OCI-LY1 (cell line): ENCODE measurements around the gene OXT.
A peak's percentile ranks its signal among the peaks of the same experiment; 100 is the strongest.

ENCODE experiments used
- H2AFZ ChIP-seq: fragments of 200-600 bp; sonication (generic), shearing (Covaris generic); 2 replicates; pipeline ENCODE4 v1.6.0; 2014; ENCODE audit warnings: antibody characterized with exemption, mild to moderate bottlenecking, low read length
- H3F3A ChIP-seq: fragments of 200-600 bp; sonication (generic), shearing (Covaris generic); 2 replicates; pipeline ENCODE4 v1.6.0; 2014; ENCODE audit warnings: mild to moderate bottlenecking, antibody characterized with exemption, low read length, moderate library complexity; ENCODE audit not compliant: insufficient read depth
- H3K27ac ChIP-seq: fragments of 200-600 bp; sonication (generic); 2 replicates; pipeline ENCODE4 v1.5.1; 2014; ENCODE audit warnings: low read length, mixed run types, mild to moderate bottlenecking, low read depth; ENCODE audit not compliant: poor library complexity, severe bottlenecking
- H3K27me3 ChIP-seq: fragments of 200-600 bp; sonication (generic); 2 replicates; pipeline ENCODE4 v1.6.0; 2014; ENCODE audit warnings: antibody characterized with exemption, mild to moderate bottlenecking, low read length, moderate library complexity; ENCODE audit not compliant: insufficient read depth
- H3K36me3 ChIP-seq: fragments of 200-600 bp; sonication (generic); 2 replicates; pipeline ENCODE4 v1.6.1; 2014; ENCODE audit warnings: mild to moderate bottlenecking, antibody characterized with exemption, low read length, moderate library complexity, mixed read lengths; ENCODE audit not compliant: insufficient read depth
- H3K4me1 ChIP-seq: fragments of 200-600 bp; sonication (generic); 2 replicates; pipeline ENCODE4 v1.5.1; 2014; ENCODE audit warnings: mild to moderate bottlenecking, low read length, moderate library complexity; ENCODE audit not compliant: insufficient read depth, severe bottlenecking
- H3K4me2 ChIP-seq: fragments of 200-600 bp; sonication (generic), shearing (Covaris generic); 2 replicates; pipeline ENCODE4 v1.6.1; 2014; ENCODE audit warnings: low read length
- H3K4me3 ChIP-seq: fragments of 200-600 bp; sonication (generic); 2 replicates; pipeline ENCODE4 v1.5.1; 2014; ENCODE audit warnings: low read length, low read depth, mild to moderate bottlenecking, mixed read lengths; ENCODE audit not compliant: poor library complexity, severe bottlenecking
- H3K79me2 ChIP-seq: fragments of 200-600 bp; shearing (Covaris generic); 2 replicates; pipeline ENCODE4 v1.6.1; 2016; ENCODE audit warnings: mixed run types, low read length, mixed read lengths; ENCODE audit not compliant: insufficient read depth
- H3K9ac ChIP-seq: fragments of 200-600 bp; sonication (generic), shearing (Covaris generic); 2 replicates; pipeline ENCODE4 v1.6.1; 2014; ENCODE audit warnings: mild to moderate bottlenecking, low read length, mixed read lengths
- H3K9me2 ChIP-seq: fragments of 200-600 bp; sonication (generic), shearing (Covaris generic); 2 replicates; pipeline ENCODE4 v1.6.1; 2014; ENCODE audit warnings: low read depth, mild to moderate bottlenecking, low read length, mixed read lengths
- H3K9me3 ChIP-seq: fragments of 200-600 bp; shearing (Covaris generic); 2 replicates; pipeline ENCODE4 v1.6.1; 2014; ENCODE audit warnings: low read length, mixed read lengths
- H4K20me1 ChIP-seq: fragments of 200-600 bp; sonication (generic), shearing (Covaris generic); 2 replicates; pipeline ENCODE4 v1.6.0; 2016; ENCODE audit warnings: mild to moderate bottlenecking, low read length; ENCODE audit not compliant: insufficient read depth
- EZH2 ChIP-seq: fragments of 200-600 bp; sonication (generic), shearing (Covaris generic); IDR thresholded peaks from 2 replicates; pipeline ENCODE4 v1.8.0; 2017; ENCODE audit warnings: borderline replicate concordance, mixed run types, mild to moderate bottlenecking, antibody characterized with exemption, low read length, moderate library complexity, mixed read lengths
- TF ChIP-seq, protein P1 (sequence below): fragments of 200-600 bp; sonication (generic), shearing (Covaris generic); IDR thresholded peaks from 2 replicates; pipeline ENCODE4 v1.5.1; 2017; ENCODE audit warnings: mild to moderate bottlenecking, antibody characterized with exemption, low read length, moderate library complexity, mixed read lengths

The OXT gene

DNA sequence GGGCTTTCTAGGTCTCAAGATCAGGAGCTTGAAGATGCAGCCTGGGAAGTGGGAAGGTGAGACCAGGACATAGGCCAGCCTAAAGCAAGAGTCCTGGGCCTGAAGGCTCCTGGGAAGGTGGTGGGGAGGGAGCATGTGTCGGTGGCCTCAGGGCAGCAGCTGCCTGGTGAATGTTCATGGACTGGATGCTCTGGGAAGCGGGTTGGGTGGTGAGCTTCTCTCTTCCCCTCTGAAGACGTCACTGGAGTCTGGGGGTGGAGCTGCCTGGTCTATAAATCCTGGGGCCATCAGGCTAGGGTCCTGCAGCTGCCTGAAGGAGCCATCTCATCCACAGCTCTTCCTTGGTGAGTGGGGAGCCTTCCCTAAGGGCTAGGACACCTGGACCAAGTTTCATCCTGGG lies 28.1 kb upstream of the OXT start, which contains the start of gene GNRH2:
GNRH2 (plus strand) TSS at position 301 of the 400 bp plus-strand sequence. CDS start 793 bp downstream, outside the sequence.
- H3K4me2 ChIP-seq, result no peak within 1 kb of the TSS
- H3K9ac ChIP-seq, result no peak within 1 kb of the TSS
- H3K4me3 ChIP-seq, result no peak within 1 kb of the TSS
- H3K36me3 ChIP-seq, result peaks cover 30% of the 10 kb centered on the region
- H2AFZ ChIP-seq, result no peak within 1 kb of the TSS
- H3F3A ChIP-seq, result no peaks in the 10 kb centered on the region
- H3K9me2 ChIP-seq, result no peaks in the 10 kb centered on the region
- H4K20me1 ChIP-seq, result no peaks in the 10 kb centered on the region
- no peaks in the 10 kb centered on the region for H3K27me3 ChIP-seq
- H3K4me1 ChIP-seq, result peaks cover 19% of the 10 kb centered on the region
- H3K9me3 ChIP-seq, result no peaks in the 10 kb centered on the region
- TF ChIP-seq EZH2, result no peak
- TF ChIP-seq, protein P1, sequence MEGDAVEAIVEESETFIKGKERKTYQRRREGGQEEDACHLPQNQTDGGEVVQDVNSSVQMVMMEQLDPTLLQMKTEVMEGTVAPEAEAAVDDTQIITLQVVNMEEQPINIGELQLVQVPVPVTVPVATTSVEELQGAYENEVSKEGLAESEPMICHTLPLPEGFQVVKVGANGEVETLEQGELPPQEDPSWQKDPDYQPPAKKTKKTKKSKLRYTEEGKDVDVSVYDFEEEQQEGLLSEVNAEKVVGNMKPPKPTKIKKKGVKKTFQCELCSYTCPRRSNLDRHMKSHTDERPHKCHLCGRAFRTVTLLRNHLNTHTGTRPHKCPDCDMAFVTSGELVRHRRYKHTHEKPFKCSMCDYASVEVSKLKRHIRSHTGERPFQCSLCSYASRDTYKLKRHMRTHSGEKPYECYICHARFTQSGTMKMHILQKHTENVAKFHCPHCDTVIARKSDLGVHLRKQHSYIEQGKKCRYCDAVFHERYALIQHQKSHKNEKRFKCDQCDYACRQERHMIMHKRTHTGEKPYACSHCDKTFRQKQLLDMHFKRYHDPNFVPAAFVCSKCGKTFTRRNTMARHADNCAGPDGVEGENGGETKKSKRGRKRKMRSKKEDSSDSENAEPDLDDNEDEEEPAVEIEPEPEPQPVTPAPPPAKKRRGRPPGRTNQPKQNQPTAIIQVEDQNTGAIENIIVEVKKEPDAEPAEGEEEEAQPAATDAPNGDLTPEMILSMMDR, result no peak
- no peak within 1 kb of the TSS for H3K27ac ChIP-seq
- H3K79me2 ChIP-seq, result peaks cover 5% of the 10 kb centered on the region; the same call in 1 of the 2 replicates

DNA sequence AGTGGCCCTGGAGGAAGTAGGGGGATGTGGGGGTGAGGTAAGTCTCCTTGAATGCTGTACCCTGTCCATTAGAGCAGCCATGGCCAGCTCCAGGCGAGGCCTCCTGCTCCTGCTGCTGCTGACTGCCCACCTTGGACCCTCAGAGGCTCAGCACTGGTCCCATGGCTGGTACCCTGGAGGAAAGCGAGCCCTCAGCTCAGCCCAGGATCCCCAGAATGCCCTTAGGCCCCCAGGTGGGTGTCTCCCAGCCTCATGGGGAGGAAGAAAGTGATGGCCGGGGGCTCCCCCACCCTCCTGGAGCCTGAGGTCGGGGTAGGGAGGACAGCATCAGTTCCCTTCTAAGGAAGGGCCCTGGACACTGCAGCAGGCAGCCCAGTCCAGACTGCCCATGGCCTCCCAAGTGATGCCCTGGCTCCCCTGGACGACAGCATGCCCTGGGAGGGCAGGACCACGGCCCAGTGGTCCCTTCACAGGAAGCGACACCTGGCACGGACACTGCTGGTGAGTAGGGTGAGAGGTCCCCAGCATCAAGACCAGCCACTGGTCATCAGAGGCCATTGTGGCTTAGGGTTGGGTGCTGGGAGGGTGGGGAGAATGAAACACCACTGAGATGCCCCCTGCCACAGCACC lies 27.0 kb upstream of the OXT start:
- Histone ChIP-seq H3K4me2 (no peak overlapping the region), H3K36me3 (peaks cover 27% of the 10 kb centered on the region), H2AFZ (no peak overlapping the region), H3F3A (no peaks in the 10 kb centered on the region), H3K27ac (no peak overlapping the region), H3K4me1 (peaks cover 19% of the 10 kb centered on the region), H3K9ac (no peak overlapping the region), H4K20me1 (no peaks in the 10 kb centered on the region), H3K9me2 (no peaks in the 10 kb centered on the region), H3K79me2 (peaks cover 5% of the 10 kb centered on the region; the same call in 1 of the 2 replicates), H3K9me3 (no peaks in the 10 kb centered on the region), H3K4me3 (no peak overlapping the region), H3K27me3 (no peaks in the 10 kb centered on the region)
- TF ChIP-seq EZH2, result no peak
- TF ChIP-seq, protein P1, result no peak

DNA sequence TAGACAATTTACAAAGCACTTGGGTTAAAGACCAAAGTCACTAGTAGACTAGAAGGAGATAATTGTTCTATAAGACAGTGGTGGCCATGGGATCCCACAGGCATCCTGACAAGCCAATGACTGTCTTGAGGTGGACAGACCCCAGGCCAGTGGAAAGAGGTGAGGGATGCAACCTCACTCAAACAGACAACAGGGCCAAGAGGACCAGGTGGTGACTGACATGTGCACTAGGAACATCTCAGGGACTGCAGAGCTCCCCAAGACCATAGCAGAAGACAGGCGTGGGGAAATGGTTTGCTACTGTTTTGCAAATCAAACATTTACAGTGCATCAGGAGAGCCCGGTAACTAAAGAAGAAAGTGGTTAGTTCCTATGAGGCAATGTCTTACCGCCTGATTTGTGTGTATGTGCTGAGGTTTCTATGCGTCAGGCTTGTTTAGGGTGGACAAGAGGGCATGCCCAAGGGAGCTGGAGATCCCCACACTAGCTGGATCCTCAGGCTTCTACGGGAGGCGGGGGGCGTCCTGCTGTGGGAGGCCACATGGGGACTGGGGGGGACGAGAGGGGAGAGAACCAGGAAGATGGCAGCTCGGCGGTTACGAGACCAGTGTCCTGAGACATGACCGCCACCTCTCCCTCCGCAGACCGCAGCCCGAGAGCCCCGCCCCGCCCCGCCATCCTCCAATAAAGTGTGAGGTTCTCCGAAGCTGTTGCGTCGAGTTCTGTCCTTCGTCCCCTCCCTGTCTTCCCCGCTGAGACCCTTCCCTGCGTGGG lies 26.2 kb upstream of the OXT start:
- Histone ChIP-seq H4K20me1 (no peaks in the 10 kb centered on the region), H3K4me2 (peak overlapping the region; percentile 86), H3K27me3 (no peaks in the 10 kb centered on the region), H3K79me2 (peaks cover 5% of the 10 kb centered on the region; the same call in 1 of the 2 replicates), H3K36me3 (peaks cover 27% of the 10 kb centered on the region), H3K9ac (peak overlapping the region; percentile 73), H3K27ac (no peak overlapping the region), H3F3A (peaks cover under 1% of the 10 kb centered on the region; the same call in 1 of the 2 replicates), H3K9me3 (no peaks in the 10 kb centered on the region), H3K9me2 (no peaks in the 10 kb centered on the region), H2AFZ (no peak overlapping the region), H3K4me1 (peaks cover 19% of the 10 kb centered on the region), H3K4me3 (peak overlapping the region; percentile 81)
- no peak for TF ChIP-seq EZH2
- TF ChIP-seq, protein P1, result no peak
